Upper lobe of left lung (tissue), 6 donors: Measurements from ENCODE around the gene MTFP1. TPM values are rescaled to one million over a fixed set of nuclear protein-coding genes. Genes with fewer than 3 reads are reported as not detected.

Experiments
- ATAC-seq, 2 donors: fragments of 200-7000 bp; cut with Tn5 transposase; one replicate each; pipeline ENCODE4 v1.9.1; 2022; ENCODE audit warnings: mild to moderate bottlenecking in 2 of 2, moderate library complexity in 2 of 2; ENCODE audit not compliant: low FRiP score in 2 of 2
- DNase-seq, 2 donors: peaks; one replicate each; pipeline ENCODE4 v3.0.0-alpha.2; 2019 to 2020
- H3K27ac ChIP-seq, 4 donors: fragments of 200-600 bp; sonication (generic); one replicate each; pipeline ENCODE4 v1.5.1; 2016 to 2019
- H3K27me3 ChIP-seq, 4 donors: fragments of 200-600 bp; sonication (generic); one replicate each; pipeline ENCODE4 v1.5.1; 2017 to 2019
- H3K36me3 ChIP-seq, 4 donors: fragments of 200-600 bp; sonication (generic); one replicate each; pipeline ENCODE4 v1.5.1; 2016 to 2019
- H3K4me1 ChIP-seq, 4 donors: fragments of 200-600 bp; sonication (generic); one replicate each; pipeline ENCODE4 v1.5.1; 2018 to 2019
- H3K4me3 ChIP-seq, 4 donors: fragments of 200-600 bp; sonication (generic); one replicate each; pipeline ENCODE4 v1.5.1; 2017 to 2019; ENCODE audit warnings: mild to moderate bottlenecking in 2 of 4, moderate library complexity in 1 of 4
- H3K9me3 ChIP-seq, 4 donors: fragments of 200-600 bp; sonication (generic); one replicate each; pipeline ENCODE4 v1.5.1; 2018 to 2019
- CTCF ChIP-seq, 6 experiments: fragments of 450-650 bp in 4 of 6; fragments of 200-600 bp in 2 of 6; sonication (generic) in 2 of 6; IDR thresholded peaks; one replicate each; pipeline ENCODE4 v1.5.1; 2016 to 2019; ENCODE audit warnings: antibody characterized with exemption in 6 of 6
- EP300 ChIP-seq, 4 donors: sonication (generic); formaldehyde crosslinking; IDR thresholded peaks; one replicate each; pipeline ENCODE4 v1.5.1; 2017; ENCODE audit warnings: antibody characterized with exemption in 4 of 4, control low read depth in 2 of 4
- POLR2A ChIP-seq, 4 donors: fragments of 450-650 bp; IDR thresholded peaks; one replicate each; pipeline ENCODE4 v1.5.1; 2016 to 2017; ENCODE audit warnings: antibody characterized with exemption in 4 of 4, mild to moderate bottlenecking in 2 of 4
- POLR2AphosphoS5 ChIP-seq, 2 donors: sonication (generic); formaldehyde crosslinking; IDR thresholded peaks; one replicate each; pipeline ENCODE4 v1.5.1; 2017; ENCODE audit warnings: antibody characterized with exemption in 2 of 2
- WGBS, 2 donors: methylation state at CpG; one replicate each; pipeline ENCODE4 v1.1.5; 2017 to 2018; 5-methylcytosine and 5-hydroxymethylcytosine counted together
- total RNA-seq, 6 donors: library from RNA; depleted of rRNA in 4 of 6; stranded (reverse); fragments of >200 nt in 4 of 6; gene quantifications; one replicate each; pipeline versions ENCODE4 v1.1.0 to v1.2.1, GENCODE V29; 2016 to 2021
- donor health status: DM: no; HTN: no; CAD: no; lungs with moderate emphysema.
- donor health status: DM: no; HTN: yes; CAD: no; lungs with severe emphysema.

The MTFP1 gene
- total RNA-seq, 6 donors from 2014 or later: 5.8 to 28.4 (median 12.8) TPM

GRCh38 chr22:30390974-30391691 is 34.4 kb upstream of the MTFP1 start:
- Histone ChIP-seq H3K36me3 (no peaks in the 10 kb centered on the region), H3K27ac (peak overlapping the region in 1 of 4 donors; percentile 33), H3K4me1 (peaks cover 10 to 25% (median 15%) of the 10 kb centered on the region in 4 donors), H3K27me3 (no peaks in the 10 kb centered on the region), H3K9me3 (no peaks in the 10 kb centered on the region), H3K4me3 (no peak overlapping the region)
- DNase-seq (peak in 1 of 2 donors; percentile 74), ATAC-seq (peak in 1 of 2 donors; percentile 66)
- WGBS, 2 donors: 60% methylated on average over 5 of the region's 5 CpGs
- TF ChIP-seq EP300 (IDR thresholded peaks at IDR 0.05) (no peak), CTCF (IDR thresholded peaks at IDR 0.05) (peak; percentile 74 to 88 (median 79)), POLR2AphosphoS5 (IDR thresholded peaks at IDR 0.05) (no peak)

- no peaks in the 10 kb centered on the region for H3K36me3 ChIP-seq
- ATAC-seq: no peak
- H3K27ac ChIP-seq: peak overlapping the region in 3 of 4 donors; percentile 36 to 72 (median 40)
- 57 to 61% methylated on average over 5 to 9 of the region's 9 CpGs for WGBS, 2 donors
- no peaks in the 10 kb centered on the region for H3K9me3 ChIP-seq
- no peak for TF ChIP-seq POLR2A (IDR thresholded peaks at IDR 0.05)
- no peak for TF ChIP-seq POLR2AphosphoS5 (IDR thresholded peaks at IDR 0.05)
- TF ChIP-seq EP300 (IDR thresholded peaks at IDR 0.05): no peak
- TF ChIP-seq CTCF (IDR thresholded peaks at IDR 0.05): no peak
- H3K27me3 ChIP-seq: peaks cover 0 to 13% (median 0%) of the 10 kb centered on the region in 4 donors
- peak in 1 of 2 donors; percentile 30 for DNase-seq
- H3K4me1 ChIP-seq: peaks cover 14 to 31% (median 18%) of the 10 kb centered on the region in 4 donors
- H3K4me3 ChIP-seq: no peak overlapping the region
Observed at GRCh38 chr22:30392661-30393321, 32.8 kb upstream of the MTFP1 start.

GRCh38 chr22:30393322-30393680 is 32.3 kb upstream of the MTFP1 start:
- H3K36me3 ChIP-seq: no peaks in the 10 kb centered on the region
- peak overlapping the region in 3 of 4 donors; percentile 36 to 72 (median 40) for H3K27ac ChIP-seq
- H3K4me3 ChIP-seq: no peak overlapping the region
- WGBS, 2 donors: 78 to 91% methylated on average over 6 to 7 of the region's 7 CpGs
- no peak for DNase-seq
- ATAC-seq: no peak
- H3K27me3 ChIP-seq: peaks cover 0 to 18% (median 0%) of the 10 kb centered on the region in 4 donors
- TF ChIP-seq POLR2A (IDR thresholded peaks at IDR 0.05) (no peak), POLR2AphosphoS5 (IDR thresholded peaks at IDR 0.05) (no peak), EP300 (IDR thresholded peaks at IDR 0.05) (no peak), CTCF (IDR thresholded peaks at IDR 0.05) (no peak)
- peaks cover 19 to 36% (median 23%) of the 10 kb centered on the region in 4 donors for H3K4me1 ChIP-seq
- no peaks in the 10 kb centered on the region for H3K9me3 ChIP-seq

- Histone ChIP-seq H3K4me1 (peaks cover 20 to 36% (median 27%) of the 10 kb centered on the region in 4 donors), H3K36me3 (no peaks in the 10 kb centered on the region), H3K27ac (no peak overlapping the region), H3K4me3 (no peak overlapping the region), H3K9me3 (no peaks in the 10 kb centered on the region), H3K27me3 (peaks cover 0 to 24% (median 0%) of the 10 kb centered on the region in 4 donors)
- no peak for TF ChIP-seq EP300 (IDR thresholded peaks at IDR 0.05)
- TF ChIP-seq POLR2A (IDR thresholded peaks at IDR 0.05): no peak
- TF ChIP-seq CTCF (IDR thresholded peaks at IDR 0.05): no peak
- no peak for TF ChIP-seq POLR2AphosphoS5 (IDR thresholded peaks at IDR 0.05)
- DNase-seq (no peak), ATAC-seq (no peak)
- 80 to 82% methylated on average over 3 of the region's 3 CpGs for WGBS, 2 donors
Observed at GRCh38 chr22:30393885-30394284, 31.7 kb upstream of the MTFP1 start.
